Hematopoietic multipotent progenitor cell (in vitro differentiated cells): ENCODE measurements around the gene NTNG1. TPM values are rescaled to one million over a fixed set of nuclear protein-coding genes. Genes with fewer than 3 reads are reported as not detected.
"Not testable (repeated sequence)": the region's sequence is repeated elsewhere in the genome, so short reads cannot be mapped to it uniquely, and the experiment has no call there.

Experiments
- DNase-seq, 3 donors: peaks; one replicate each; pipeline ENCODE4 v3.0.0-alpha.2; 2011 to 2015; ENCODE audit warnings: low read depth in 2 of 3, low spot score in 2 of 3
- total RNA-seq: library from RNA; depleted of rRNA; stranded (reverse); fragments of >200 nt; gene quantifications from one replicate; pipeline ENCODE4 v1.2.3, GENCODE V29; 2012

NTNG1 gene
- under 0.01 TPM for total RNA-seq

DNA sequence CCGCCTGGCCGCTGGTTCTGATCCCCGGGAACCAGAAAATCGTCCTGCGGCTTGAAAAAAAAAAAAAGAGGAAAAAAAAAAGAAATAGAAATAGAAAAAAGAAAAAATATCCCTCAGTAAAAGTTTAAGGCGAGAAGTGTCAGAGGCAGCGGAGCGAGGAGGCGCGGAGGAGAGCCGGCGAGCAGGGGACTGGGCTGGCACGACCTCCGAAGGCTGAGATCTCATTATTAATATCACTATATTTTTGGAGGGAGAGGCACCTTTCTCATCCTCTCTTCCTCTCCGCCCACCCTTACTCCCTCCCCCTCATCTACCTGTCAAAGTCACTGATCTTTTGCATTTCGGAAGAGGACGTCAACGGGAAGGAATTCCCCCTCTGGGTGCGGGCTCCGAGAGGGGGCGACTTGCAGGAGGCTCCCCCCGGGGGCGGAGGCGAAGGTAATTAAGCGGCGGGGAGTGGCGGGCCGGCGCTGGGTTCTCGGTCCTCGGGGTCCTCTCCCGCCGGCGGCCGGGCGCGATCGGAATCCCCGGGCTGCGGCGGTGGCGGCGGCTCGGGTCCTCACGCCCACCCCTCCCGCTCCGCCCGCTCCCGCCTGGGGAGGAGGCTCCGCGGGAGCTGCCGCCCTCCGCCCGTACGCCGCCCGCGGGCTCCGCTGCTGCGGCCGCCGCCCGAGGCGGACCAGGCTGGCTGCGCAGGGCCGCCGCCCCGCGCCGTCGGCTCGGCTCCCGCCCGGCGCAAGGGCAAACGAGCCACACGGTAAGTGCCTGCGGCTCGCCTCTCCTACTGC, at the start of gene NTNG1:
Gene NTNG1, plus strand, starts transcription at position 337 of the 788 bp plus-strand sequence.
- DNase-seq = peak in 1 of 3 donors; percentile 3

DNA sequence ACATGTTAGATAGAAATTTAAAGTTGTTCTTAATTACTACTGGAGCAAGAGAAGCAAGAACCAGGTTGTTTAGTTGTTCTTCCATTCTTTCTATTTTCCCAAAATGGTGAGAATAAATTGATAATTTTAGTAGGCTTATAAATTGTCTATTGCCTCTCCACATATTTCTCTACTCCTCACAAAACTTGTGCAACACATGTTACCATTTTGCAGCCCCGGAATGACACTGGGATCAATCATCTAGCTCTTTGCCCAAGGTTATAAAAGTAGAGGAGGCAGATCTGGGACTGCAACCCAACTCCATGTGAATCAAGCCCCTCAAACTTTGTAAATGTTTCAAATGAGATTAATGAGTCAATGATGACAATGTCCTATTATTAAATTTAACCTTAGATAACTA, 49.4 kb upstream of the NTNG1 start:
- DNase-seq = no peak

GRCh38 chr1:107093395-107093794, 47.4 kb upstream of the NTNG1 start:
- not testable (repeated sequence) for DNase-seq

- no peak for DNase-seq
Observed at GRCh38 chr1:107095647-107096046, 45.2 kb upstream of the NTNG1 start.

- DNase-seq = no peak
Observed at GRCh38 chr1:107096690-107097089, 44.1 kb upstream of the NTNG1 start.

- DNase-seq = no peak
Observed at GRCh38 chr1:107098961-107099360, 41.9 kb upstream of the NTNG1 start.

- DNase-seq = no peak
Observed at GRCh38 chr1:107100331-107100984, 40.4 kb upstream of the NTNG1 start.

DNA sequence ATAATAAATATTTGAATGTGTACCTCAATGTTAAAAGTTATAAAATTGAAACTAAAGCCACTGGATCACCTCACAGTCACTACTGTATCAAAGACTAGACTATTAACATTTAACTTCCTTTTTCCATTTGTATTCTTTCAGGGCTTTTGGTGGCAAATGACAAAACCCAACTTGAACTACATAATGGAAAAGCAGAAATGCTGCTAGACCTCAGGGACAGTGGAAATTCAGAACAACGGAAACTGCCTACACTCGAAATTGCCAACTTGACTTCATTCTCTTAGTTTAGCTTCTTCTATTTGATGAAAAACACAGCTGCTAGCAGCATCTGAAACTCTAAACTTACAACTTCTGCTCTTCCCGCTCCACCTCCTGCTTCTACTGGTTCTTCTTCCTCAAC, 34.9 kb upstream of the NTNG1 start:
- no peak for DNase-seq

DNA sequence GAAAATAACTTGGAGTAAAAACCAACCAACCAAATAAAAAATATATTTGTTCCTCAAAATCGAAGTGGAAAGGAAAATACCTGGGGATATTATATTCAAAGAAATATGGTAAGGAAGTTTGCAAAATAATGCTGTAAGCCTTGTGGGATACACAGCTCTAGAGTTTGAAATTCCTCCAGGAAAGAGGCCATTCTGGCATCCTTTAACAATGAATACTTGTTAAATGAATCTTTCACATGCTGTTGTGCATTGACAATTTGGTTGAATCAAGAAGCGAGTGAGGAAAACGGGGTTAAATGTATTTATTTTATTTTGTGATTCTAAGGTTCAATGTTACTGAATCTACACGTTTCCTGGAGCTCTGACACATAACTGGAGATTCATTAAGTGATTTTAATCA, 30.5 kb upstream of the NTNG1 start:
- no peak for DNase-seq

GRCh38 chr1:107116306-107116790, 24.5 kb upstream of the NTNG1 start:
- no peak for DNase-seq

GRCh38 chr1:107122225-107122624, 18.6 kb upstream of the NTNG1 start:
- DNase-seq = no peak

GRCh38 chr1:107123741-107124140, 17.1 kb upstream of the NTNG1 start:
- DNase-seq = no peak

GRCh38 chr1:107124694-107125093, 16.1 kb upstream of the NTNG1 start:
- no peak for DNase-seq

DNA sequence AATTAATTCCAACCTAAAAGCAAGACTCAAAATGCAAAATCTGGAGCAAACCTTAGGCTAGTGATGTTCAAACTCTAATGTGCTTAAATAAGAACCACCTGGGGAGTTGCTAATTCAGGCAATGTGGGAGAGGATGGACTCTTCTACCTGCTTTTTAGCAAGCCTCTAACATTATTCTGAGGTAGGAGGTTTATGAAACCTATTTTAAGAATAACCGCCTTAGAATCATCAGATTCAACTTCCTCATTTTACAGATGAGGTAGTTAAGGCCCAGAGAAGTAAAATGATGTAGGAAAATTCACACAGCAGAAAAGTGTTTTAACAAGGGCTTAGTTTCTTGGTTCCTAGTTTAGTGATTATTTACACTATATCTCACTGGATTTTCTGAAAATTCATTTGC, 8.6 kb upstream of the NTNG1 start:
- DNase-seq = no peak

DNA sequence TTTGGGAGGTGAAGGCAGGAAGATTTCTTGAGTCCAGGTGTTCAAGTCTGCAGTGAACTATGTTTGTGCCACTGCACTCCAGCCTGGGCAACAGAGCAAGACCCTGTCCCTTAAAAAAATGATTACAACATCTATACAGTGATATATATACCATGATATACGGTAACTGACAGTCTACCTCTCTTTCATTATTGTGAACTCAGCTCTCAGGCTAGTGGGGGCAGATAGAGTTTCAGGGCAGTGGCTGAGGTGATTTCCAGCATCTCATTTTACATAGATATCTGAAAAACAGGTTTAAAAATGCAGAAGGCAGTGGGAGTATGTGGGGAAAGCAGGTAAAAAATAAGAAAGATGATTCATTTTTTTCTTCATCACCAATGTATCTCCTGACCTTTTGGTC, 8.1 kb upstream of the NTNG1 start:
- no peak for DNase-seq

- peak in 2 of 3 donors; percentile 30 to 64 for DNase-seq
Observed at GRCh38 chr1:107135463-107135862, 5.4 kb upstream of the NTNG1 start.

GRCh38 chr1:107138166-107138565, 2.7 kb upstream of the NTNG1 start:
- no peak for DNase-seq

DNA sequence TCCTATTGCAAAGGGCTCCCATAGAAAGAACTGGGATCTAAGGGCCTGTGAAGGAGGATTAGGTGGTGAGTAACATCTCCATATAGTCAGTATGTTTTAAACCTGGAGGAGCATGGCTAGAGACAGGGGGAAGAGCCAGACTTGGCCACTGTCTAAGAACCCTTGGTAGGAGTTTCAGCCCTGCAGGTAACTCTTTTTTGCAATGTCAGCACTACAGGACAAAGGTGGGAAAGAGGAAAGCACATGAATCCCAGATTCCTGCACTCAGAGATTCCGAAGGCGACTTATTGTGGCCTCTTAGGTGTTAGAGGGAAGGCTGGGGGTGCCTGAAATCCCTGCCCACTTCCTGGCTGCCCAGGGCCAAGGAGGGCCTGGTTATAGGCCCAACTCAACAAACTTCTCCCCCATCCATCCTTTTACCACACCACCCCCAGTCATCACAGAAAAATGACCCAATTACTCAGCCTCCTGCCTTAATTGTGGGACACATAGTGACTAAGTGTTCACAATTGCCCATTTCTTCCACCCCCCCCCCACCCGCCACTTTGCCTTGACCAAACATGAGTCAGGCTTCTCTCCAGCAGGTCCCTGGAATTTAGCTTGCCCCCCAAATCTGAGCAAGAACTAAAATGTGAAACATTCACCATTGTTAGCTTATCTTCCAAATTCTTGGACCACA, 1.9 kb upstream of the NTNG1 start:
- DNase-seq = no peak

GRCh38 chr1:107139833-107140702, 771 bp upstream of the NTNG1 start:
- DNase-seq = peak in 2 of 3 donors; percentile 33 to 58

GRCh38 chr1:107141491-107142126, 770 bp downstream of the NTNG1 start:
- DNase-seq = peak in 2 of 3 donors; percentile 1 to 10
